DMS 273 treated with DMSO at 0.1 percent for 48 hours (cell line): Measurements from ENCODE around the gene SUN5.

Experiments
- DNase-seq: peaks from one replicate; lab custom pipeline; 2025; lab: John Stamatoyannopoulos, UW

SUN5 gene

DNA sequence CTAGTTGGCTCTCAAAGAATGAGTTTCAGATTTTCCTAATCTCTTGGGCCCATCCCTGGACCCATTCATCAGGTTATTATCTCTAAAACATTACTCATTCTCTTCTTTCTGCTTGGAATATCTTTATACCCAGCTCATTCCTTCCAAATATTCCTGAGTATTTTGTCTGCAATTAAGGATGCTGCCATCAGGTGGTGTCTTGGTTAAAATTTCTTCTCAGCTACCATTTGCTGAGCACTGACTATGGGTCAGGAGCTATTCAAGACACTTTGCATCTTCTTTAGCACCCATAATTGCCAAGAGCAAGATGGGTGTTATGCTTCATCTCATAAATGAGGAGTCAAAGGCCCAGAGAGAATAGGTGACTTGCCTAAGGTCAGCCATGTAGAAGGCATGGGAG, 8.4 kb downstream of the SUN5 start:
- no peak for DNase-seq

GRCh38 chr20:32993496-32994050, 10.7 kb downstream of the SUN5 start:
- no peak for DNase-seq

DNA sequence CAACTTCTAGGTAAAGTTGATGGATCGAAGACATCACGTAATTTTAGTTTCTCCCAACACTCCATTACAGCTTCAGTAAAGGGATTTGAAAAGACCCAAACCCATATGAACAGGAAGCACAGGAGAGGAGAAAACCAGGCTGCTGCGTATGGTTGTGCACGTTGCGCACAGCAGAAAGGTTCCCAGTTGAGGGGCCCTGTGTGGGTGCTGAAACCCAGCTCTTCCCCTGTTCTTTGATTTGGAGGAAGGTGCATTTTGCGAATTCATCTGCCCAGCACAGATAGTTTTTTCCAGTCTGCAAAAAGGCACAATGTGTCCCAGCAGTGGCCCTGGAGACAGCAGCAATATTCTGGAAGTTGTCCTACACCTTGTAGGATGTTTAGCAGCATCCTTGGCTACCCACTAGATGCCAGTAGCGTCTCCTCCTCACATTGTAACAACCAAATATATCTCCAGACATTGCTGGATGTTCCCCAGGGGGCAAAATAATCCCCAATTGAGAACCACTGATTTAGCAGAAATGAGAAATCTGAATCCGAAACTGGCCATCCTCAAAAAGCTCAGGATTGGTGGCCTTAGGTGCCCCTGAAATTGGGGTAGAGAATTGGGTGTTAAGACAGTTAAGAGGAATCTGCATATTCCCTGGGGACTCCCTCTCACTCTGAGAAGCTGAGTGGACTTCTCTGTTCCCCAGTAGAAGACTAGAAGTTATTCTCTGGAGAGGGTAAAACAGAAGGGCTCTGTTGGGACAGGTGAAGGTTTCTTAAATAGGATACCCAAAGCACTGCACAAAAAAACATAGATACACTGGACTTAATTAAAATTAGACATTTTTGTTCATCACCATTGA, 12.2 kb downstream of the SUN5 start:
- DNase-seq = no peak

DNA sequence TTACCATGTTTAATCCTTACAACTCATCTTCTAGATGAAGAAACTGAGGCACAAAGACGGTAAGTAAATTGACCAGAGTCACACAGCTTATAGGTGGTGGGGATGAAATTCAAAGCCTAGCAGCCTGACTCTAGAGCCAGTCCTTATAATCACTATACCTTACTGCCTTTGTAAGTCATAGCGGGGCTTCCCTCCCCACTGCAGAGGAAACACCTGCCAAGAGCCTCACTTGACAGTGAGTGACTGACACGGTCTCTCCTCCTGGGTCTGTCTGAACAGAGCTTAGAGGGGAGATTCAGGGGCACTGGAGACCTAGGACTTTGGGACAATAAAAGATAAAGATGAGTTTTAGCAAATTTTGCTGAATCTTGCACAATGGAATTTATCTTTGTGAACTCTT, 12.8 kb downstream of the SUN5 start:
- no peak for DNase-seq

- no peak for DNase-seq
These were observed 13.8 kb downstream of the SUN5 start for GRCh38 chr20:32990426-32990825.

- no peak for DNase-seq
These were observed 14.5 kb downstream of the SUN5 start for GRCh38 chr20:32989507-32990283.

- no peak for DNase-seq
These were observed 16.2 kb downstream of the SUN5 start for GRCh38 chr20:32988008-32988407.

- no peak for DNase-seq
These were observed 17.0 kb downstream of the SUN5 start for GRCh38 chr20:32987044-32987825.

GRCh38 chr20:32986331-32986966, 17.8 kb downstream of the SUN5 start:
- no peak for DNase-seq

DNA sequence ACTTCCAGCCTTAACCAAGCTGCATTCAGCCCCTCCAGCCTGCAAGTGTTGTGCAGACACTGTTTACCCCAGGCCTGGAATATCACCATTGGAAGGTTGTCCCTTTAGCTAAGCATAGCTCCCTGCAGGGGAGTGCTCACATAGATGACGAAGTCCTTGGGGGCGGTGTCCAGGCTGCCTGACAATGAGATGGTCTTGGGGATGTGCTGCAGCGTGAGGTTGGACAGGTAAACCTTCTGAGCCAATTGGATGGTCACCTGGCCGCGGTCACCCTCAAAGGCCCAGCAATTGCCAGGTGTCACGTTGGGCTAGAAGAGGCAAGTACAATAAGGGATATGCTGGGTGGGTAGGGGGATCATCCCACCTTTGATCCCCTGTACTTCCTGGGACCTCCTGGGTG, 18.6 kb downstream of the SUN5 start:
- DNase-seq = no peak

DNA sequence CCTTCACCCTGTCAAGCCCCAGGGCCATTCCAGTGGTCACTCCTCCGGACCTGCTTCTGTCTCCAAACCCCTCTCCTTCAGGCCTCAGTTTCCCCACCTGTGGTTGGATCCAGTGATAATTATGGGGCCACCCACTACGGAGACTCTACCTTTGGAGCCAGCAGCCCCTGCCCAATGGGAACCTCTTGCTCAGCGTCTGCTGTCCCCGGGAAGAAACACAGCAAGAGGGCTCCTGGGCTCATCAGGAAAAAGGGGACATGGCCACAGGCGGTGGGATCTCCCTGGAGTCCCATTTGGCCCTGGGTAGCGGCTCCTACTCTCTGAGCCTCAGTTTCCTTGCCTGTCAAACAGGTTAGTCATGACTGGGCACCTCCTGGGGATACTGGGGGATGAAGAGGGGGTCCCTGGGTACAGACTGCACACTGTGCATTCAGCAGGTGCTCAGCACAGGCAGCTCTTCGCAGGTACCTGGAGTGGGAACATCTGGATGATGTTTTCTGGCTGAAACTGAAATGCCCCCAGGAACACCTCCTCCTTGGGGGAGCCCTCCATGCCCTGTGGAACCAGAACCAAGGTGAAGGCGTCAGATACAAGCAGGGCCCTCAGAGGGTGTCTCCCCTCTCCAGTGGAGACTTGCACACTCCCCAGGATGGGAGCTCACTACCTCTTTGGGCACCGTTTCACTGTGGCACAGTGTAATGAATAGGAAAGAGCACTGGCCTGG, 19.4 kb downstream of the SUN5 start:
- no peak for DNase-seq

DNA sequence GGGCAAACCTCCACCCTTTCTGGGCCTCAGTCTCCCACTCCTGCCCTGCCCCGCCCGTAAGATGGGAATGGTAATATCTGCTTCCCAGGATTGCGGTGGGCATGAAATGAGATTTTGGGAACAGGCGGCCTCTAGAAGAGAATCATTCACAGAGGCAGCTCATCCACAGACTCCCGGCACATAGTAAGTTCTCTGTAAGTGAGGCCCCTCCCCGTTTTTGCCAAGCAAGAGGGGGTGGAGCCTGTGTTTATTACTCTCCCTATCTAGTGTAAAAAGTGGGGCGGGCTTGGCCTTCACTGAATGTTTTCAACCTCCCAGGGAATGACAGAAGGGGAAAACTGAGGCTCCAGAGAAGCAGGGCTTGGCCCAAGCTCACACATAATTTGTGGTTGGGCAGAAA, 20.0 kb downstream of the SUN5 start:
- no peak for DNase-seq

DNA sequence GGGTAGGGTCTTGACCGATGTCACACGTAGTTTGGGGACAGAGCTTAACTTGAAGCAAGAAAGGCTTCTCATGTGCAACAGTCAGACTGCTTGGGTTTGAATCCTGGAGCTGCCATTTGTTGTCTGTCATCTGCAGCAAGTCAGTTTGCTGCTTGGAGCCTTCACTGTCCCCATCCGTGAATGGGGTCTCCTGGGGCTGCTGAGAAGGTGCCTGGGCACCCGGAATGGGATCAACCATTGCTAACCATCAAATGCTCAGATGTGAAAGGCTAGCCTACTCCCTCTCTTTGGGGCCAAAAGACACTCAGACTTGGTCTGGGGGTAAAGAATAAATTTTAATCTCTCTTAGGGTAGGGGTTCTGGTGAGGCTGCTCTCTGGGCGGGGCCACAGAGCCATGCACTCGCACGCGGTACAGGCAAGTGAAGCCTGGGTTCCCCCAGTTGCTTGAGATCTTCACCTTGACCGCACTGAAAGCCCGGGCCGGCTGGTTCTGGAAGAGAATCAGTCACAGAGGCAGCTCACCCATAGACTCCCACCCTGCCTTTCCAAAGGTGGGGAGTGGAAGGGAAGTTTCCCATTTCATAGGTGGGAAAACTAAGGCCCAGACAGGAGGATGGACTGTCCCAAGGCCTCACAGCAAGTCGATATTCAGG, 20.6 kb downstream of the SUN5 start:
- no peak for DNase-seq

DNA sequence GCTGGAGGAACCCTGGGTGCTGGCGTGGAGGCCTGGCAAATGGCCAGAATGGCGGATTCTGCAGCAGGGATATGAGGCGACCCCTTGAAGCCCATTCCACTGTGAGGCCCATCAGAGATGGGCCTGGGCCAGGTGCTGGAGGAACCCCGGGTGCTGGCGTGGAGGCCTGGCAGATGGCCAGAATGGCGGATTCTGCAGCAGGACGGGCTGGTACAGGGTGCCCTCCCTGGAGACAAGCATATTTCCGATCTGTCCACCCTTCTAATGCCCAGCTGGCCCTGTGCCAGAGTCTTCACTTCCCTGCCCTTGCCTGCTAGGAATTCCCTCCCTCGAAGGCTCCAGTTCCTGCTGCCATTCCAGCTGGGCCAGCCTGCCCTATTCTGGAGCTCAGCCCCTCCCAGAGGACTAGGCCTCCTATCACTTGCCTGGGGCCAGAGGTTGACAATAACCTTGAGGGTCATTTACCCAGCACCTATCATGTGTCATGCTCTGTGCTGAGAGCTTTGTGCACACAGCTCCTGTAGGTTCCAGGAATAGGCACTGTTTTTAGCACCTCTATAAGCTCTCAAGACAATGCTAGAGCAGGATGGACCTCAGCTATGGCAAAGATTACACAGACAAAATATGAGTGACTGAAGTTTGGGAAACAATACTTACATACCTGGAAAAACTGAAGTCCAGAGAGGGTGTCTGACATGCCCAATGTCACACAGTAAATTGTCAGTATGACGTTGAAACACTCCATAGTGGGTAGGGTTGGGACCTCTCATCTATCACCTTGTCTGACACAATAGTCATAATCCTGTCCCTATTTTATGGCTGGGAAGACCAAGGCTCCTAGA, 21.4 kb downstream of the SUN5 start:
- peak; percentile 48 for DNase-seq

DNA sequence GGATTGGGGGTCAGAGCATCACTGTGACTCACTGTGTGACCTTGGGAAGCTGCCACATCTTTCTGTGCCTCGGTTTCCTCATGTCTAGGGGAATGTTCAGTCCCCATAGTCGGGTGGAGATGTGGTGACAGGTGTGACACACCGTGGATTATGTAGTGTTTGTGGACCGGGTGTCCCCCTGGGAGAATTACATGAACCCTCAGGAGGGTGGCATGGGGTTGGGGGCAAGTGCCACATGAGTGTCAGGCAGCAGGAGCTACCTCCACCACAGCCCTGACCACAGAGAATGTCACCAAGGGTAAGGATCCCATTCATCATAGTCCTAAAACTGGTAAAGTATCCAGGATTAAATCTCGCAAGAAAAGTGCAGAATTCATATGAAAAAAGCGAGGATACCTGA, 23.2 kb downstream of the SUN5 start:
- no peak for DNase-seq

DNA sequence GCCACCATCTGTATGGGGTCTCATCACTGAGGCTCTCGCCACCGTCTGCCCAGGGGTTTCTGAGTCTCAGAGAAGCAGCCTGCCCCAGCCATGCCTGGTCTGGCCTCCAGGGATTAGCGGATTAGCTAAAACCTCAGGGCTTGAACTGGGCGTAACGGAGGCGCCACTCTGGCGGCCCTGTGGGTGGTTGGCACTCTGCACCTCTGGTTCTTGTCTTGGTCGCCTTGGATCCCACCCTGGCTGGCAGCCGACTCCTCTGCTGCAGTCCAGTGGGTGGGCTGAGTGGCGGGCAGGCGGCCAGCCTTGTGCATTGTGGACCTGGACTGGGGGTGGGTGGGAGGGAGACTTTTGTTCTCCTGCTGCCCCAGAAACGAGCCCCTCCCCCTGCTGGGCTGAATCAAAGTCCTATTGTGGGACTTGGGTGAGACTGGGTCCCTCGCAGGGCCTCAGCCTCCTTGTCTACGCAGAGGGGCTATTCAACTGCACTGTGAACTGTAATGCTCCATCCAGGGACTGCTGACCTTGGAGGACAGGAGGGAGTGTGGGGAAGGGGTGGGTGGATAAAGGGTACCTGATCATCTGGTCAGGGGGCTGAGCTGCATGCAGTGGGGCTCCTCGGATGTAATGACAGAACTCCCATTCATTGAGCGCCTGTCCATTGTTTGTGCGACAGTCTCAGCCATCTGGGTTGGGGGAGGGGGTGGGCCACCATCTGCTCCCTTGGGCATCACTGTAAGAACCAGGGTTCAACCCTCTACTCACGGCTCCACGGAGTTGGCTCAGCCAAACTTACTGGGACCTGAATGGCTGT, 23.9 kb downstream of the SUN5 start:
- no peak for DNase-seq

DNA sequence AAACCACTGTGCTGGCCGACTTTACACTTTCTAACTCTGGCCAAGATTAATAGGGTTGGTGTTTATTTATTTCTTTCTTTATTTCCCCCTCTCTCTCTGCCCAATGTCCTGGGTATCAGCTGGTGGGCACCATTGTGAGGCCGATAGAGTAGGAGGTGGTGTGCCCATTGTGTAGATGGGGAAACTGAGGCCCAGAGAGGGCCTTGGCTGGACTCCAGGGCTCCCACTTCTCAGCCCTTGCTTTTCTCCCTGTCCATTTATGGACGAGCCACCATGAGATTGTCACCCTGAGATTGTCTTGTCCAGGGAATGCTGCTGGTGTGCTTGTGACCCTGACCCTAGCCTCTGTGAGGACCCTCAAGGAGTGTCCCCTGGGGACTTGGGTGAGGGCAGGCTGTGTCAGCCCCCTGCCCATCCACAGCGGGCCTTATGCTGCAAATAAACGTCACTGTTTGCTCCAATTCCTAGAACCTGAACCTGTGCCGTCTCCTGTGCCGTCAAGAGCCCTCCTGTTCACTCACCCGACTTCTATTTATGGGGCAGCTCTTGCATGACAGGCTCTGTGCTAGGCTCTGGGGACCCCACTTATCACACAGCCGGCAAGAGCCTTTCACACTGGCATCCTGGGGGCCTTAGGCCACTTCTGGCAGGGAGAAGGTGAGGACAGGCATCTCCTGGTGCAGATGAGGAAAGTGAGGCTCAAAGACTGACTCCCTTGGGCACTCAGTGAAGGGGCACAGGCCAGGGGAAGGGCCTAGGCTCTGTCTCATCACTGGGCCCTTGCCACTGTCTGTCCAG, 24.8 kb downstream of the SUN5 start:
- DNase-seq = no peak

DNA sequence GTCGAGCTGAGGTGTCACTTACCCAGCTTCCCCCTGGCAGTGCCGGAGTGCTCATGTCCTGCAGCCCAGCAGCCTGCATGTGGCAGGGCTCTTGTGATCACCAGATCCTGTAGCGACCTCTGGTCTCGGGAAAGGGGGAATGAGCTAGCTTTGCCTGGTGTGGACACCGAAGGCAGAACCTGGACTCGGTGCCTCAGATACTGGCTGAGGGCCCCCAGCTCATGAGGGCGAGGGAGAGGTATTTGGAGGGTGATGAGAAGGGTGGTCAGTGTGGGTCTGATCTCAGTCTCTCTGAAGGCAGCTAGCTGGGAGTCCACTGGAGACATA, 26.3 kb downstream of the SUN5 start:
- no peak for DNase-seq
